ENCODE results near the gene ARSK.

GRCh38 chr5:95610546-95610945 is 55.6 kb downstream of the ARSK start:
- TF ChIP-seq POLR2A (IDR thresholded peaks at IDR 0.05; ENCODE audit: insufficient read depth in 1 of 2, low read depth in 2 of 2, low read length in 2 of 2) (no peak), SNAPC5 (CRISPR knock-in tag; IDR thresholded peaks at IDR 0.05; ENCODE audit: borderline replicate concordance) (no peak), HDAC1 (CRISPR knock-in tag; IDR thresholded peaks at IDR 0.05) (no peak), RNF2 (conservative IDR thresholded peaks at IDR 0.05; ENCODE audit: low read depth) (no peak), CEBPB (IDR thresholded peaks at IDR 0.05; ENCODE audit: borderline replicate concordance, low read depth, low read length) (no peak), REST (IDR thresholded peaks at IDR 0.05; ENCODE audit: borderline replicate concordance in 1 of 2, low read depth in 1 of 2, low read length in 2 of 2) (no peak), JUN (CRISPR knock-in tag; IDR thresholded peaks at IDR 0.05) (no peak), USF2 (IDR thresholded peaks at IDR 0.05; ENCODE audit: low read depth, low read length) (no peak), USF2 (CRISPR knock-in tag; IDR thresholded peaks at IDR 0.05; ENCODE audit: borderline replicate concordance) (no peak), RBM39 (IDR thresholded peaks at IDR 0.05; ENCODE audit: low read depth, low read length, poor library complexity, severe bottlenecking) (no peak), RNF219 (CRISPR knock-in tag; IDR thresholded peaks at IDR 0.05) (no peak), TCF7L2 (IDR thresholded peaks at IDR 0.05; ENCODE audit: low read depth, low read length) (no peak), RFX5 (IDR thresholded peaks at IDR 0.05; ENCODE audit: low read depth, low read length) (no peak), ZNF329 (CRISPR knock-in tag; IDR thresholded peaks at IDR 0.05; ENCODE audit: low read depth) (no peak)
- TF ChIP-seq, protein P1, sequence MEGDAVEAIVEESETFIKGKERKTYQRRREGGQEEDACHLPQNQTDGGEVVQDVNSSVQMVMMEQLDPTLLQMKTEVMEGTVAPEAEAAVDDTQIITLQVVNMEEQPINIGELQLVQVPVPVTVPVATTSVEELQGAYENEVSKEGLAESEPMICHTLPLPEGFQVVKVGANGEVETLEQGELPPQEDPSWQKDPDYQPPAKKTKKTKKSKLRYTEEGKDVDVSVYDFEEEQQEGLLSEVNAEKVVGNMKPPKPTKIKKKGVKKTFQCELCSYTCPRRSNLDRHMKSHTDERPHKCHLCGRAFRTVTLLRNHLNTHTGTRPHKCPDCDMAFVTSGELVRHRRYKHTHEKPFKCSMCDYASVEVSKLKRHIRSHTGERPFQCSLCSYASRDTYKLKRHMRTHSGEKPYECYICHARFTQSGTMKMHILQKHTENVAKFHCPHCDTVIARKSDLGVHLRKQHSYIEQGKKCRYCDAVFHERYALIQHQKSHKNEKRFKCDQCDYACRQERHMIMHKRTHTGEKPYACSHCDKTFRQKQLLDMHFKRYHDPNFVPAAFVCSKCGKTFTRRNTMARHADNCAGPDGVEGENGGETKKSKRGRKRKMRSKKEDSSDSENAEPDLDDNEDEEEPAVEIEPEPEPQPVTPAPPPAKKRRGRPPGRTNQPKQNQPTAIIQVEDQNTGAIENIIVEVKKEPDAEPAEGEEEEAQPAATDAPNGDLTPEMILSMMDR (CRISPR knock-in tag; IDR thresholded peaks at IDR 0.05): no peak

Measured in HepG2 (cell line).